HG03521 (cell line): Measurements from ENCODE around the gene KRTAP5-10.
"Not testable (repeated sequence)": the region's sequence is repeated elsewhere in the genome, so short reads cannot be mapped to it uniquely, and the experiment has no call there.

Experiments used
- ATAC-seq: cut with Tn5 transposase; IDR thresholded peaks from one replicate; pipeline ENCODE4 v1.9.1; 2021; ENCODE audit warnings: mild to moderate bottlenecking, moderate library complexity; ENCODE audit not compliant: unreplicated experiment

Gene KRTAP5-10

GRCh38 chr11:71607520-71608216 is 42.3 kb downstream of the KRTAP5-10 start:
- not testable (repeated sequence) for ATAC-seq

- not testable (repeated sequence) for ATAC-seq
Observed at GRCh38 chr11:71608272-71608671, 42.9 kb downstream of the KRTAP5-10 start.

GRCh38 chr11:71611218-71611910 is 46.0 kb downstream of the KRTAP5-10 start:
- not testable (repeated sequence) for ATAC-seq

GRCh38 chr11:71613931-71614330 is 48.6 kb downstream of the KRTAP5-10 start:
- not testable (repeated sequence) for ATAC-seq

GRCh38 chr11:71614366-71614917 is 49.1 kb downstream of the KRTAP5-10 start:
- ATAC-seq, result not testable (repeated sequence)

GRCh38 chr11:71615003-71615402 is 49.6 kb downstream of the KRTAP5-10 start:
- not testable (repeated sequence) for ATAC-seq
